H1 (cell line): ENCODE measurements around the gene IL2RA. TPM values are rescaled to one million over a fixed set of nuclear protein-coding genes. Genes with fewer than 3 reads are reported as not detected.

Experiments used
- CEBPB ChIP-seq: IDR thresholded peaks from 2 replicates; pipeline ENCODE4 v1.6.1; 2012; ENCODE audit warnings: low read depth, low read length
- CHD7 ChIP-seq: fragments of 300-600 bp; sonication (generic); IDR thresholded peaks from 2 replicates; pipeline ENCODE4 v1.7.1; 2012; ENCODE audit warnings: low read length, moderate library complexity, mild to moderate bottlenecking, inconsistent platforms; ENCODE audit not compliant: insufficient replicate concordance
- GABPA ChIP-seq: IDR thresholded peaks from 2 replicates; pipeline ENCODE4 v1.6.1; 2011; ENCODE audit warnings: mild to moderate bottlenecking, low read length, moderate library complexity, borderline replicate concordance; ENCODE audit not compliant: insufficient read depth
- JUN ChIP-seq: IDR thresholded peaks from 2 replicates; pipeline ENCODE4 v1.6.1; 2011; ENCODE audit warnings: low read depth, mild to moderate bottlenecking, improper control_type of control experiment, low read length
- PHF8 ChIP-seq: fragments of 200-600 bp; sonication (generic); conservative IDR thresholded peaks from 2 replicates; pipeline ENCODE4 v1.7.1; 2012; ENCODE audit warnings: low read depth, mild to moderate bottlenecking, inconsistent platforms, low read length, moderate library complexity
- SP2 ChIP-seq: IDR thresholded peaks from 2 replicates; pipeline ENCODE4 v1.6.1; 2012; ENCODE audit warnings: mild to moderate bottlenecking, low read length, inconsistent platforms
- polyA plus RNA-seq, 7 experiments: library from polyadenylated mRNA; depleted of rRNA in 3 of 7; stranded (reverse) in 5 of 7; unstranded in 2 of 7; fragments of >200 nt in 5 of 7; fragments of 200-250 nt in 2 of 7; gene quantifications; 1 replicate in 5 of 7; 2 replicates in 1 of 7; 4 replicates in 1 of 7; pipeline versions ENCODE4 v1.2.1 to v1.2.3, GENCODE V29; 2011 to 2013; ENCODE audit warnings: missing spikeins in 2 of 7, mixed read lengths in 2 of 7
- total RNA-seq: library from RNA; stranded (reverse); fragmentation: NEBNext Ultra II Directional; extraction: Animal tissue kit (Norgen Biotek cat#: 25700); gene quantifications from 2 replicates; pipeline ENCODE4 v1.2.1, GENCODE V29; 2021
- TF ChIP-seq, protein P1 (sequence below): IDR thresholded peaks from 2 replicates; pipeline ENCODE4 v1.6.1; 2011; ENCODE audit warnings: low read depth, mild to moderate bottlenecking, low read length; ENCODE audit not compliant: insufficient read depth

The IL2RA gene
- total and polyA plus RNA-seq, 2 of the 8 experiments (the other 6 are each of a cell fraction or from before 2014, with no cell fraction given), result not detected

DNA sequence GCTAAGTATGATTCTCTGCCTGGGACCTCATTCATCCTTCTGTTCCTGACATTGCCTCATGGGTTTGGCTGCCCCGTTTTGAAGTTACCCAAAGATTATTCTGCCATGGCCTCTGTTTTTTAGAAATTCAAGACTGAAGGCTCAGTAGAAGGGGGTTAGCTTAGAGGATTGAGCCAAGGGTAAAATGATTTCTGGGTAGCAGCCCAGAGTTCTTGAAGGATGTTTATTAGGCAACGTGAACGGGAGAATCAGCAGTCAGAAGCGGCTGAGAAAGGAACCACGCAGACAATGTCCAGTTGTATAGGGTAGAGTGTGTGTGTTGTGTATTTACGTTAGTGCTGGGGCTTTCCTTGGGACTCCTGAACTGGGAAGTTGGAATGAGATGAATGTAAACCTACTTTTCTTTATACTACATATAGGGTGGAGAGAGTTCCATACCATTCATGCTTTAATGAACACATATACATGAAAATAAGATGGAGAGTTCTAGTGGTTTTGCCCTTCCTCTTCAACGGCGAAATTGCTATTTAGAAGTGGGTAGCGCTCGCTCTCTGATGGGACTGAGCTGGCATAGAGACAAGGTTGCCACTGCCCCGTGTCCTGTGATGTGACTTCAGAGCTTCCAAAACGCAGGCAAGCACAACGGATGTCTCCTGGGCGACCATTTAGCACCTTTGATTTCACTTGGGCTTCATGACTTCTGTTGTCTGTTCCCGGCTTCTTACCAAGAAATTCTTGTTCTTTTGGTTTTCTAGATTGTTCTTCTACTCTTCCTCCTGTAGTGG lies 49.9 kb downstream of the IL2RA start (continued):
- no peak for TF ChIP-seq GABPA
- TF ChIP-seq SP2, result no peak
- no peak for TF ChIP-seq CEBPB
- TF ChIP-seq CHD7, result no peak
- TF ChIP-seq, protein P1, sequence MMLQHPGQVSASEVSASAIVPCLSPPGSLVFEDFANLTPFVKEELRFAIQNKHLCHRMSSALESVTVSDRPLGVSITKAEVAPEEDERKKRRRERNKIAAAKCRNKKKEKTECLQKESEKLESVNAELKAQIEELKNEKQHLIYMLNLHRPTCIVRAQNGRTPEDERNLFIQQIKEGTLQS, result no peak
- no peak for TF ChIP-seq PHF8
- no peak for TF ChIP-seq JUN
